HepG2 (cell line): ENCODE measurements around the gene KRT79. TPM values are rescaled to one million over a fixed set of nuclear protein-coding genes. Genes with fewer than 3 reads are reported as not detected.

Source experiments
- HMGXB4 ChIP-seq, 2 experiments: sonication (generic) in 1 of 2; formaldehyde crosslinking in 1 of 2; IDR thresholded peaks; 2 replicates each; pipeline versions ENCODE4 v1.4.0 to v1.6.1; 2018 to 2020; ENCODE audit warnings: missing genetic modification reagents in 2 of 2, borderline replicate concordance in 1 of 2, low read depth in 1 of 2, mild to moderate bottlenecking in 1 of 2, missing biosample characterization in 1 of 2
- REXO4 ChIP-seq: sonication (generic); formaldehyde crosslinking; IDR thresholded peaks from 2 replicates; pipeline ENCODE4 v1.8.0; 2022; ENCODE audit warnings: missing genetic modification reagents, mild to moderate bottlenecking, borderline replicate concordance
- RFXAP ChIP-seq: sonication (generic); formaldehyde crosslinking; IDR thresholded peaks from 2 replicates; pipeline ENCODE4 v1.4.0; 2020; ENCODE audit warnings: missing genetic modification reagents, borderline replicate concordance
- SAFB2 ChIP-seq: sonication (generic); formaldehyde crosslinking; IDR thresholded peaks from 2 replicates; pipeline ENCODE4 v1.5.1; 2020; ENCODE audit warnings: missing genetic modification reagents, low read depth, mild to moderate bottlenecking, borderline replicate concordance
- TBX3 ChIP-seq: fragments of 450-650 bp; IDR thresholded peaks from 2 replicates; pipeline ENCODE4 v1.6.1; 2017; ENCODE audit warnings: antibody characterized with exemption, mild to moderate bottlenecking, inconsistent platforms, borderline replicate concordance
- THAP7 ChIP-seq: sonication (generic); formaldehyde crosslinking; IDR thresholded peaks from 2 replicates; pipeline ENCODE4 v1.8.1; 2023; ENCODE audit warnings: mild to moderate bottlenecking, missing genetic modification reagents
- U2AF1 ChIP-seq: fragments of 200-400 bp; formaldehyde crosslinking; optimal IDR thresholded peaks from 2 replicates; pipeline ENCODE3; 2017; ENCODE audit warnings: mild to moderate bottlenecking, low read depth, low read length
- ZBTB4 ChIP-seq: sonication (generic); formaldehyde crosslinking; IDR thresholded peaks from 2 replicates; pipeline ENCODE4 v1.4.0; 2020; ENCODE audit warnings: missing genetic modification reagents, mild to moderate bottlenecking, borderline replicate concordance
- polyA plus RNA-seq, 8 experiments: library from polyadenylated mRNA; depleted of rRNA in 3 of 8; stranded (reverse) in 7 of 8; unstranded in 1 of 8; fragments of >200 nt; fragmentation: Illumina TruSeq in 4 of 8; extraction: Trizol in 4 of 8; gene quantifications; 2 replicates each; pipeline versions ENCODE4 v1.2.1 to v1.2.3, GENCODE V29; 2011 to 2016; ENCODE audit warnings: low read depth in 4 of 8, missing spikeins in 1 of 8, mixed read lengths in 1 of 8; ENCODE audit not compliant: insufficient read depth in 1 of 8
- total RNA-seq, 5 experiments: library from RNA; depleted of rRNA; stranded (reverse); fragments of >200 nt; fragmentation: Illumina TruSeq; extraction: Trizol; gene quantifications; 2 replicates each; pipeline ENCODE4 v1.2.3, GENCODE V29; 2016; ENCODE audit warnings: low read depth in 1 of 5

KRT79 gene
- total and polyA plus RNA-seq, 2 of the 13 experiments (the other 11 are each of a cell fraction or from before 2014, with no cell fraction given), result 0.09 TPM; not detected in 1

- TF ChIP-seq HMGXB4 (CRISPR knock-in tag; IDR thresholded peaks at IDR 0.05; ENCODE audit: borderline replicate concordance in 1 of 2, low read depth in 1 of 2) (no peak), TBX3 (no peak), THAP7 (CRISPR knock-in tag) (no peak), SAFB2 (no peak), U2AF1 (no peak), ZBTB4 (CRISPR knock-in tag) (no peak), REXO4 (no peak), RFXAP (CRISPR knock-in tag) (no peak)
Observed at GRCh38 chr12:52848661-52849255, 14.6 kb upstream of the KRT79 start, which contains the start of gene KRT78 (continued).
